HG02884 (cell line): ENCODE data around the gene OR2AJ1.
A peak's percentile ranks its signal among the peaks of the same experiment; 100 is the strongest.

Experiments used
- ATAC-seq: cut with Tn5 transposase; IDR thresholded peaks from one replicate; pipeline ENCODE4 v1.9.1; 2021; ENCODE audit warnings: mild to moderate bottlenecking, moderate library complexity; ENCODE audit not compliant: unreplicated experiment

Gene OR2AJ1

GRCh38 chr1:247953408-247953807, 28.7 kb downstream of the OR2AJ1 start:
- ATAC-seq = no peak

- no peak for ATAC-seq
These were observed 37.1 kb downstream of the OR2AJ1 start for GRCh38 chr1:247961791-247962190.

- no peak for ATAC-seq
These were observed 38.4 kb downstream of the OR2AJ1 start for GRCh38 chr1:247962911-247963588.

DNA sequence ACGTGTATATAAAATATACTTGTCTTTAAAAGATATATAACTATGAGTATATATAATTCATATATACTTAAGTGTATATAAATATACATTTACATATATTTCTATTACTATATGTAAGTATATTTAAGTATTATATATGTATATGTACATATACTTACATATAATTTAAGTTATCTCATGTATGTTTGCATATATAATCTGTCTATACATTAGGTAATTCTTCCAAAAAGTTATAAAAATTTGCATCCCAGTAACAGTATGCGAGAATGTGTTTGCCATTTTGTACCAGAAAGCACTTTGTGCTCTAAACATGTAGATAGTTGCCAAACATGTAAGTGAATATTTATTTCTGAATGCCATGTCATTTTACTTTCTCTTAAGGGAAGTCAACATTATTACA, 40.2 kb downstream of the OR2AJ1 start, which contains the start of gene OR2AK2:
TSS of gene OR2AK2 (plus strand) at position 301 of the 400 bp plus-strand sequence. CDS start 144 bp downstream, outside the sequence.
- ATAC-seq = no peak

DNA sequence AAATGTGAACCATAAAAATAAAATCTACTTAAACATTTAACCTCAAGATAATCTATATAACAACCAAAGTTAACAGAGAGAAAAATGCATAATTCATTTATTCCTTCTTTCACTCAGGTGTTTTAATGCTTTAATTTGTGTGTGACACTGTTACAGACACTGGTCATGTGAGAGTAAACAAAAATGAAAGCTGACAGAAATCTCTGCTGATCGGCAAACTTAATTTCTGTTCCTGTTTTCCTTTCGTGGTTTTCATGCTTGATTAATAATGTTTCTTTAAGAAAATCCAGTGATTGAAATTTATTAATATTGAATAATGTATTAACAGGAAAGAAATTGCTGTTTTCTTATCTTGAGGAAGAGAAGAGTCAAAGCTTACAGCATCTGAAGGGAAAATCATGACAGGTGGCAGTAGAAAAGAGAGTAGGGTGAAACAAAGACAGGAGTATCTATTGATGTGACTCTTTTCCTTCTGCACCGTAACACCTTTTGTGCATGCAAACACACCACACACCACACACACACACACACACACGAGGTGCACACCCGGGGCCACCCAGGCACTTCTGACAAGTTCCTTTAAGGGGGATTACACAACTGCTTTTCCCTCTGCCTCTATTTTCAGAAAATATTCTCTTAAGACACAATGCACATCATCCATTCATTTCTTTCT, 42.0 kb downstream of the OR2AJ1 start:
- ATAC-seq = peak; percentile 77
